OCI-LY7 (cell line): ENCODE results near the gene FZD2. TPM values are rescaled to one million over a fixed set of nuclear protein-coding genes. Genes with fewer than 3 reads are reported as not detected.
"Not testable (repeated sequence)": the region's sequence is repeated elsewhere in the genome, so short reads cannot be mapped to it uniquely, and the experiment has no call there.

Experiments used
- BruUV-seq: library from RNA; stranded (reverse); fragments of 400-500 nt; replicated peaks from 2 replicates; lab custom pipeline; 2021; lab: Mats Ljungman, UMichigan
- CTCF ChIA-PET: fragments of 300-600 bp; sonication (Branson Sonifier 250); formaldehyde crosslinking; loops from one replicate; lab custom pipeline; 2022; ENCODE audit warnings: antibody characterized with exemption; ENCODE audit not compliant: unreplicated experiment; lab: Charles Lee
- POLR2A ChIA-PET: fragments of 300-600 bp; sonication (Branson Sonifier 250); formaldehyde crosslinking; loops from one replicate; lab custom pipeline; 2022; ENCODE audit warnings: antibody characterized with exemption; lab: Charles Lee
- DNase-seq: peaks from one replicate; pipeline ENCODE4 v3.0.0-alpha.2; 2015; ENCODE audit warnings: low spot score
- H2AFZ ChIP-seq: fragments of 200-600 bp; sonication (generic), shearing (Covaris generic); 2 replicates; pipeline ENCODE4 v1.6.1; 2014; ENCODE audit warnings: mild to moderate bottlenecking, antibody characterized with exemption, low read length, moderate library complexity
- H3K27ac ChIP-seq: fragments of 200-600 bp; sonication (generic); 2 replicates; pipeline ENCODE4 v1.5.1; 2014; ENCODE audit warnings: mixed run types, low read depth, mild to moderate bottlenecking, moderate library complexity, low read length, inconsistent platforms; ENCODE audit not compliant: poor library complexity, severe bottlenecking
- H3K36me3 ChIP-seq: fragments of 200-600 bp; sonication (generic); 2 replicates; pipeline ENCODE4 v1.6.1; 2014; ENCODE audit warnings: mild to moderate bottlenecking, antibody characterized with exemption, low read length, moderate library complexity, mixed read lengths; ENCODE audit not compliant: insufficient read depth
- H3K4me1 ChIP-seq: fragments of 200-600 bp; sonication (generic); 2 replicates; pipeline ENCODE4 v1.5.1; 2014; ENCODE audit warnings: mild to moderate bottlenecking, low read length; ENCODE audit not compliant: insufficient read depth, poor library complexity, severe bottlenecking
- H3K4me2 ChIP-seq: fragments of 200-600 bp; sonication (generic); 2 replicates; pipeline ENCODE4 v1.6.1; 2014; ENCODE audit warnings: mild to moderate bottlenecking, low read length
- H3K4me3 ChIP-seq: fragments of 200-600 bp; sonication (generic); 2 replicates; pipeline ENCODE4 v1.5.1; 2014; ENCODE audit warnings: mild to moderate bottlenecking, low read depth, low read length; ENCODE audit not compliant: poor library complexity, severe bottlenecking
- H3K79me2 ChIP-seq: fragments of 200-600 bp; sonication (generic); 2 replicates; pipeline ENCODE4 v1.6.1; 2016; ENCODE audit warnings: low read depth, mild to moderate bottlenecking, low read length, moderate library complexity, mixed read lengths; ENCODE audit not compliant: insufficient read depth
- H3K9me2 ChIP-seq: fragments of 200-600 bp; sonication (generic); 2 replicates; pipeline ENCODE4 v1.6.1; 2016; ENCODE audit warnings: mild to moderate bottlenecking, low read length, mixed read lengths; ENCODE audit not compliant: insufficient read depth
- H3K9me3 ChIP-seq: fragments of 200-600 bp; sonication (generic); 2 replicates; pipeline ENCODE4 v1.6.1; 2014; ENCODE audit warnings: mild to moderate bottlenecking, mixed run types, low read length, mixed read lengths
- H4K20me1 ChIP-seq: fragments of 200-600 bp; sonication (generic); 2 replicates; pipeline ENCODE4 v1.6.1; 2014; ENCODE audit warnings: mild to moderate bottlenecking, antibody characterized with exemption, low read length, moderate library complexity, mixed read lengths; ENCODE audit not compliant: insufficient read depth
- EZH2phosphoT487 ChIP-seq: fragments of 200-600 bp; sonication (generic); IDR thresholded peaks from 2 replicates; pipeline ENCODE4 v1.6.1; 2018; ENCODE audit warnings: low read depth, borderline replicate concordance, mild to moderate bottlenecking, mixed run types, antibody characterized with exemption, low read length, moderate library complexity, mixed read lengths
- intact Hi-C: fragments of 100-400 bp; cut with micrococcal nuclease; formaldehyde crosslinking; loops from one replicate; pipeline ENCODE4 v1.10.0; 2022; ENCODE audit not compliant: unreplicated experiment
- total RNA-seq, 2 experiments: library from RNA; depleted of rRNA in 1 of 2; stranded (reverse); fragments of >200 nt in 1 of 2; shearing (Covaris generic) in 1 of 2; gene quantifications; 2 replicates each; pipeline ENCODE4 v1.2.3, GENCODE V29; 2014 to 2022
- TF ChIP-seq, protein P1 (sequence below): fragments of 200-600 bp; sonication (generic); conservative IDR thresholded peaks from 2 replicates; pipeline ENCODE4 v1.5.1; 2014; ENCODE audit warnings: mild to moderate bottlenecking, antibody characterized with exemption, low read length, moderate library complexity, mixed read lengths

FZD2 gene
- total RNA-seq, 2 experiments from 2014 or later: 3.7 to 9.2 TPM

DNA sequence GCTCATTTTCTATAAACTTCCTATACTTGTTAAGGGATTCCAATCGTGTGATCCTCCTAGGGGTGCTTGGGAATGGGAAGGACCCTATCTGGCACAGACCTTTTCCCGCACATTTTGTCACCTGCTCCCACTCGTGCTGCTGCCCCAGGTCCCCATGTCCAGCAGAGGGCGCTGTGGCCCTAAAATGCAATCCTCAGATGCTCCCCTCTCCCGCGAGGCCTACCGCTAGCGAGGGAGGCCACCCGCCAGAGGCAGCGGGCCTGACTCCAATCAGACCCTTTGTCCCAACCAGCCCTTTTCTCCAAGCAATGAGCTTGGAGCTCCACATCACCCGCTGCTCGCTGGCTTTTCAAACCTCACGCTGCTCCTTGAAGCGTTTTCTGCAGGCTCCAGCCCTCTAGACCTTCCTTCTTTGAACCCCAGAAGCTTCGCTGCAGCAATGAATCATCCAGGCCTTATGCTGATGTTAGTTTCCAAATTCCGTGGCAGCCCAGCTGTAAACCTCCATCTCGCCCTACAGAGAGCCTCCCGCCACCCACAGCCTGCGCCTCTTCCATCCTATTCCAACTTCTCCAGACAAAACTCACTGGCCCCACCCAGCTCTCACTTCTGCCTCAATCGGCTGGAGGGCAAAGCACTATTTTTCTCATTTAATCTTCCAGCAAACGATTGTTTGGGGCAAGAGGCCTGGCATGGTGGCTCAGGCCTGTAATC lies 23.6 kb upstream of the FZD2 start:
- no peak for TF ChIP-seq EZH2phosphoT487
- TF ChIP-seq, protein P1, sequence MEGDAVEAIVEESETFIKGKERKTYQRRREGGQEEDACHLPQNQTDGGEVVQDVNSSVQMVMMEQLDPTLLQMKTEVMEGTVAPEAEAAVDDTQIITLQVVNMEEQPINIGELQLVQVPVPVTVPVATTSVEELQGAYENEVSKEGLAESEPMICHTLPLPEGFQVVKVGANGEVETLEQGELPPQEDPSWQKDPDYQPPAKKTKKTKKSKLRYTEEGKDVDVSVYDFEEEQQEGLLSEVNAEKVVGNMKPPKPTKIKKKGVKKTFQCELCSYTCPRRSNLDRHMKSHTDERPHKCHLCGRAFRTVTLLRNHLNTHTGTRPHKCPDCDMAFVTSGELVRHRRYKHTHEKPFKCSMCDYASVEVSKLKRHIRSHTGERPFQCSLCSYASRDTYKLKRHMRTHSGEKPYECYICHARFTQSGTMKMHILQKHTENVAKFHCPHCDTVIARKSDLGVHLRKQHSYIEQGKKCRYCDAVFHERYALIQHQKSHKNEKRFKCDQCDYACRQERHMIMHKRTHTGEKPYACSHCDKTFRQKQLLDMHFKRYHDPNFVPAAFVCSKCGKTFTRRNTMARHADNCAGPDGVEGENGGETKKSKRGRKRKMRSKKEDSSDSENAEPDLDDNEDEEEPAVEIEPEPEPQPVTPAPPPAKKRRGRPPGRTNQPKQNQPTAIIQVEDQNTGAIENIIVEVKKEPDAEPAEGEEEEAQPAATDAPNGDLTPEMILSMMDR: peak; percentile 97
- peak; percentile 90 for DNase-seq
- no peak overlapping the region for H3K27ac ChIP-seq
- no peaks in the 10 kb centered on the region for H3K9me2 ChIP-seq
- ChIA-PET POLR2A (interaction anchor here (0.6 kb wide), 1 partner anchor 137 kb away, joined by 3 read pairs; no protein-coding TSS in a partner anchor), CTCF (interaction anchor here (0.6 to 1.2 kb wide), 3 partner anchors 11 to 124 kb away, joined by 3 to 4 read pairs (median 3); no protein-coding TSS in a partner anchor)
- no peak overlapping the region for H3K4me2 ChIP-seq
- intact Hi-C loops: loop anchor here (1.0 to 5.0 kb wide), 3 partner anchors 49 to 139 kb away; no protein-coding TSS in a partner anchor
- no peaks in the 10 kb centered on the region for H3K9me3 ChIP-seq
- H3K79me2 ChIP-seq: no peaks in the 10 kb centered on the region
- peak overlapping the region; percentile 93; the same call in 1 of the 2 replicates for H2AFZ ChIP-seq
- no peaks in the 10 kb centered on the region for H4K20me1 ChIP-seq
- H3K4me1 ChIP-seq: peaks cover 14% of the 10 kb centered on the region
- no peaks in the 10 kb centered on the region for H3K36me3 ChIP-seq
- BruUV-seq: no TSS peak
- no peak overlapping the region for H3K4me3 ChIP-seq

DNA sequence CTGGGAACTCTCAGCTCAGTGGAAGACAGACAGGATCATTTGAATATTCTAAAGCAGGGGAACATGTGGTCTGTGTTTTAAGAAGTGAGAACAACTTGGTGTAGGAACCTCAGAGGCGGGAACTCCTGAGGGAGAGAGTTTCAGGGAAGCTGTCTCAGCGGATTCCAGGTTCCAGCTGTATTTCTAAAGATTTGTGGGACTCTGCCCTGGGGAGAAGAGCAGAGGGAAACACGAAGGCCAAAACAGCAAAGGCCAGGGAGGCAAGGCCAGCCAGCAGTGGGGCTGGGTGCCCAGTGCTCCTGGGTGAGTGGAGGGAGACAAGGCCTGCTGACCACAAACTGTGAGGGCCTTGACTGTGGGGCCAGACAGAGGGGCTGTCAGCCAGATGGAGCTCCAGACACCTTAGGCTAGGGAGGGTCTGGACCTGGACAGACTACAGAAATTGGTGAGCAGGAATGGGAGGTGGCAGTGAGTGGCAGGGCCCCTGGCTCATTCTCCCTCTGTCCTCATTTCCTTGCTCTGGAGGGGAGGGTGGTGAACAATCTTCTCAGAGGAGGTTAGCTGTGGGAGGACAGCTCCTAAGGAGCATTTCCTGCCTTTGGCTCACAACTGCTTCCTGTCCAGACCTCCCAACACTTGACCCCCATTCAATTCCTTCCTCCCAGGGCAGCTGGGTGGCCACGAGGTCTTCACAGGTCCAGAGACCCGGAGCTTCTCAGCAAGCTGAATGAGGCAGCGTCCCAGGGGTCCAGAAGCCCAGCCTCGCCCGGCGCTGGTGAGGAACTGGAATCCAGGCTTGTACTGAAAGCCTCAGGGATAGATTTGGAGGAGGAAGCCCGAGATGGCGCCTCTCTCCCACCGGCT lies 21.0 kb upstream of the FZD2 start:
- H3K36me3 ChIP-seq: no peaks in the 10 kb centered on the region
- no peak overlapping the region for H3K4me2 ChIP-seq
- no peaks in the 10 kb centered on the region for H4K20me1 ChIP-seq
- TF ChIP-seq, protein P1: no peak
- TF ChIP-seq EZH2phosphoT487: no peak
- no peak for DNase-seq
- ChIA-PET CTCF (no interaction called here), POLR2A (interaction anchor here (0.9 to 1.4 kb wide), 3 partner anchors 10 to 145 kb away, joined by 3 to 4 read pairs (median 4); partner anchors contain the start of gene FZD2)
- no peaks in the 10 kb centered on the region for H3K79me2 ChIP-seq
- H3K9me2 ChIP-seq: no peaks in the 10 kb centered on the region
- no peak overlapping the region for H3K27ac ChIP-seq
- peaks cover 14% of the 10 kb centered on the region for H3K4me1 ChIP-seq
- peak overlapping the region; percentile 40; the same call in 1 of the 2 replicates for H2AFZ ChIP-seq
- intact Hi-C loops: no loop called here
- no peak overlapping the region for H3K4me3 ChIP-seq
- H3K9me3 ChIP-seq: no peaks in the 10 kb centered on the region
- no TSS peak for BruUV-seq

DNA sequence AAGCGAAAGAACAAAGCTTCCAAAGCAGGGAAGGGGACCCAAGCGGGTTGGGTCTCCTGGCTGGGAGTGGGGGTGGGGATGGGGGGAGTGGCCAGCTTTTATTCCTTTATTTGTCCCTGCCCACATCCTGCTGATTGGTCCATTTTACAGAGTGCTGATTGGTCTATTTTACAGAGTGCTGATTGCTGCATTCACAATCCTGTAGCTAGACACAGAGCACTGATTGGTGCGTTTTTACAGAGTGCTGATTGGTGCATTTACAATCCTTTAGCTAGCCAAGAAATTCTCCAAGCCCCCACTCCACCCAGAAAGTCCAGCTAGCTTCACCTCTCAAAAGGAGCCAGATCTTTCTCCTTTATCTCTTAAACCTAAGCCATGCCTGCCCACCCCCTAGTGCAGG lies 19.4 kb upstream of the FZD2 start:
- H3K9me2 ChIP-seq, H4K20me1 ChIP-seq, H2AFZ ChIP-seq, CTCF ChIA-PET, H3K4me3 ChIP-seq, H3K27ac ChIP-seq, H3K36me3 ChIP-seq, DNase-seq, H3K79me2 ChIP-seq, H3K4me2 ChIP-seq, H3K9me3 ChIP-seq, POLR2A ChIA-PET, intact Hi-C loops, BruUV-seq: not testable (repeated sequence)
- peaks cover 25% of the 10 kb centered on the region for H3K4me1 ChIP-seq
